GM23338 (cell line): ENCODE data around the gene LRRC40.

Experiments used
- EZH2 ChIP-seq: fragments of 200-600 bp; sonication (generic); IDR thresholded peaks from one replicate; pipeline ENCODE4 v1.8.0; 2017; ENCODE audit warnings: antibody characterized with exemption, mild to moderate bottlenecking, low read depth; ENCODE audit not compliant: unreplicated experiment
- NANOG ChIP-seq: IDR thresholded peaks from 2 replicates; pipeline ENCODE4 v1.6.1; 2016; ENCODE audit warnings: antibody characterized with exemption, borderline replicate concordance
- POLR2AphosphoS5 ChIP-seq: IDR thresholded peaks from 2 replicates; pipeline ENCODE4 v1.6.1; 2016; ENCODE audit warnings: antibody characterized with exemption, low read depth
- TF ChIP-seq, protein P1 (sequence below), 2 experiments: fragments of 200-600 bp in 1 of 2; sonication (generic) in 1 of 2; conservative IDR thresholded peaks; 2 replicates each; pipeline versions ENCODE4 v1.5.1 to v1.6.1; 2016 to 2017; ENCODE audit warnings: antibody characterized with exemption in 2 of 2, low read depth in 2 of 2, mild to moderate bottlenecking in 2 of 2, moderate library complexity in 1 of 2

DNA sequence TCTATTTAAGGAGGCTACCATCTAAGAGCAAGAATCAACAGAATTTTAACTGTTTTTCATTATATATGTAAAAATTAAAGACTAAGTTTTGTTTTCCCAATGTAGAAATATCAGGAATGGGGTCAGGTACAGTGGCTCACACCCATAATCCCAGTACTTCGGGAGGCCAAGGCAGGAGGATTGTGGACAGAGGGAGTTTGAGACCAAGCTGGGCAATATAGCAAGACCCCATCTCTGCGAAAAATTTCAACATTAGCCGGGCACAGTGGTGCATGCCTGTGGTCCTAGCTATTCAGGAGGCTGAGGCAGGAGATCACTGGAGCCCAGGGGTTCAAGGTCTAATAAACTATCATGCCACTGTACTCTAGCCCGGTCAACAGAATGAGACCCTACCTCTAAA is 5.3 kb downstream of the LRRC40 start:
- TF ChIP-seq EZH2, result no peak
- TF ChIP-seq, protein P1, sequence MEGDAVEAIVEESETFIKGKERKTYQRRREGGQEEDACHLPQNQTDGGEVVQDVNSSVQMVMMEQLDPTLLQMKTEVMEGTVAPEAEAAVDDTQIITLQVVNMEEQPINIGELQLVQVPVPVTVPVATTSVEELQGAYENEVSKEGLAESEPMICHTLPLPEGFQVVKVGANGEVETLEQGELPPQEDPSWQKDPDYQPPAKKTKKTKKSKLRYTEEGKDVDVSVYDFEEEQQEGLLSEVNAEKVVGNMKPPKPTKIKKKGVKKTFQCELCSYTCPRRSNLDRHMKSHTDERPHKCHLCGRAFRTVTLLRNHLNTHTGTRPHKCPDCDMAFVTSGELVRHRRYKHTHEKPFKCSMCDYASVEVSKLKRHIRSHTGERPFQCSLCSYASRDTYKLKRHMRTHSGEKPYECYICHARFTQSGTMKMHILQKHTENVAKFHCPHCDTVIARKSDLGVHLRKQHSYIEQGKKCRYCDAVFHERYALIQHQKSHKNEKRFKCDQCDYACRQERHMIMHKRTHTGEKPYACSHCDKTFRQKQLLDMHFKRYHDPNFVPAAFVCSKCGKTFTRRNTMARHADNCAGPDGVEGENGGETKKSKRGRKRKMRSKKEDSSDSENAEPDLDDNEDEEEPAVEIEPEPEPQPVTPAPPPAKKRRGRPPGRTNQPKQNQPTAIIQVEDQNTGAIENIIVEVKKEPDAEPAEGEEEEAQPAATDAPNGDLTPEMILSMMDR (conservative IDR thresholded peaks at IDR 0.05; ENCODE audit: low read depth in 2 of 2), result no peak
- TF ChIP-seq NANOG, result no peak
- TF ChIP-seq POLR2AphosphoS5, result no peak
